Skin epidermis (tissue), 12 donors: Measurements from ENCODE around the gene NUMA1.

Experiments
- H3K27ac ChIP-seq, 21 experiments: fragments of 200-600 bp; sonication (generic) in 11 of 21; one replicate each; pipeline ENCODE4 v1.5.0; 2020; ENCODE audit warnings: mild to moderate bottlenecking in 3 of 21, inconsistent platforms in 2 of 21, moderate library complexity in 2 of 21
- H3K4me3 ChIP-seq, 7 experiments: fragments of 200-600 bp; sonication (generic) in 2 of 7; one replicate each; pipeline ENCODE4 v1.5.0; 2020; ENCODE audit warnings: inconsistent platforms in 2 of 7, mild to moderate bottlenecking in 2 of 7, moderate library complexity in 1 of 7

The NUMA1 gene

GRCh38 chr11:72072348-72072747 lies 8.0 kb downstream of the NUMA1 start:
- Histone ChIP-seq H3K4me3 (no peak overlapping the region), H3K27ac (peak overlapping the region in 17 of 21 experiments; percentile 1 to 84 (median 50))

GRCh38 chr11:72070491-72070890 lies 9.9 kb downstream of the NUMA1 start:
- peak overlapping the region in 20 of 21 experiments; percentile 52 to 87 (median 75) for H3K27ac ChIP-seq
- H3K4me3 ChIP-seq, result no peak overlapping the region

- Histone ChIP-seq H3K27ac (peak overlapping the region in 20 of 21 experiments; percentile 52 to 87 (median 75)), H3K4me3 (no peak overlapping the region)
Observed at GRCh38 chr11:72069787-72070251, 10.5 kb downstream of the NUMA1 start.

- H3K27ac ChIP-seq, result peak overlapping the region in 20 of 21 experiments; percentile 52 to 87 (median 75)
- H3K4me3 ChIP-seq, result no peak overlapping the region
Observed at GRCh38 chr11:72069200-72069599, 11.1 kb downstream of the NUMA1 start.

GRCh38 chr11:72067676-72068075 lies 12.7 kb downstream of the NUMA1 start:
- Histone ChIP-seq H3K4me3 (no peak overlapping the region), H3K27ac (peak overlapping the region in 11 of 21 experiments; percentile 11 to 87 (median 63))

GRCh38 chr11:72067266-72067665 lies 13.1 kb downstream of the NUMA1 start:
- peak overlapping the region in 14 of 21 experiments; percentile 12 to 87 (median 44) for H3K27ac ChIP-seq

GRCh38 chr11:72066855-72067254 lies 13.5 kb downstream of the NUMA1 start:
- Histone ChIP-seq H3K27ac (peak overlapping the region in 15 of 21 experiments; percentile 12 to 87 (median 43)), H3K4me3 (no peak overlapping the region)

More at GRCh38 chr11:72067266-72067665, 13.1 kb downstream of the NUMA1 start:
- H3K4me3 ChIP-seq, result no peak overlapping the region

GRCh38 chr11:72061739-72062396 lies 18.5 kb downstream of the NUMA1 start:
- Histone ChIP-seq H3K27ac (peak overlapping the region in 1 of 21 experiments; percentile 53), H3K4me3 (no peak overlapping the region)

GRCh38 chr11:72058416-72059034 lies 21.8 kb downstream of the NUMA1 start:
- H3K27ac ChIP-seq, result peak overlapping the region in 1 of 21 experiments; percentile 19

GRCh38 chr11:72048766-72049460 lies 31.4 kb downstream of the NUMA1 start:
- Histone ChIP-seq H3K4me3 (no peak overlapping the region), H3K27ac (peak overlapping the region in 7 of 21 experiments; percentile 5 to 63 (median 13))

More at GRCh38 chr11:72058416-72059034, 21.8 kb downstream of the NUMA1 start:
- no peak overlapping the region for H3K4me3 ChIP-seq

- Histone ChIP-seq H3K4me3 (no peak overlapping the region), H3K27ac (peak overlapping the region in 2 of 21 experiments; percentile 16 to 25)
Observed at GRCh38 chr11:72045849-72046248, 34.5 kb downstream of the NUMA1 start.

- Histone ChIP-seq H3K4me3 (peak overlapping the region; percentile 41 to 57 (median 49)), H3K27ac (peak overlapping the region; percentile 82 to 100 (median 94))
Observed at GRCh38 chr11:72042064-72042745, 38.1 kb downstream of the NUMA1 start.

GRCh38 chr11:72041364-72042063 lies 38.8 kb downstream of the NUMA1 start:
- H3K27ac ChIP-seq, result peak overlapping the region; percentile 82 to 100 (median 94)

GRCh38 chr11:72040491-72041363 lies 39.6 kb downstream of the NUMA1 start:
- Histone ChIP-seq H3K4me3 (peak overlapping the region; percentile 41 to 57 (median 49)), H3K27ac (peak overlapping the region; percentile 82 to 100 (median 94))

More at GRCh38 chr11:72041364-72042063, 38.8 kb downstream of the NUMA1 start:
- peak overlapping the region; percentile 41 to 57 (median 49) for H3K4me3 ChIP-seq

- H3K27ac ChIP-seq, result peak overlapping the region in 20 of 21 experiments; percentile 90 to 100 (median 94)
- H3K4me3 ChIP-seq, result peak overlapping the region; percentile 41 to 57 (median 49)
Observed at GRCh38 chr11:72039856-72040401, 40.4 kb downstream of the NUMA1 start.

GRCh38 chr11:72039031-72039855 lies 41.1 kb downstream of the NUMA1 start:
- Histone ChIP-seq H3K27ac (peak overlapping the region in 20 of 21 experiments; percentile 90 to 100 (median 94)), H3K4me3 (peak overlapping the region; percentile 41 to 57 (median 49))

- peak overlapping the region in 20 of 21 experiments; percentile 43 to 100 (median 94) for H3K27ac ChIP-seq
- peak overlapping the region; percentile 41 to 57 (median 49) for H3K4me3 ChIP-seq
Observed at GRCh38 chr11:72038491-72038890, 41.9 kb downstream of the NUMA1 start.
